HAP-1 (cell line): ENCODE results near the gene STRN4.

Source experiments
- DNase-seq, 2 experiments: peaks; one replicate each; pipeline ENCODE4 v3.0.0-alpha.2; 2016 to 2020; ENCODE audit warnings: low spot score in 2 of 2
- H3K27me3 ChIP-seq: fragments of 250-450 bp; sonication (Bioruptor Pico); 2 replicates; pipeline ENCODE4 v1.5.1; 2020; ENCODE audit warnings: low read depth, mild to moderate bottlenecking, moderate library complexity
- H3K36me3 ChIP-seq: fragments of 250-450 bp; sonication (Bioruptor Pico); replicated peaks from 2 replicates; pipeline ENCODE4 v1.5.1; 2020; ENCODE audit warnings: mild to moderate bottlenecking
- H3K4me1 ChIP-seq: fragments of 250-450 bp; sonication (Bioruptor Pico); 2 replicates; pipeline ENCODE4 v1.5.1; 2020; ENCODE audit warnings: mild to moderate bottlenecking
- H3K4me3 ChIP-seq: fragments of 250-450 bp; sonication (Bioruptor Pico); 2 replicates; pipeline ENCODE4 v1.5.1; 2020; ENCODE audit warnings: mild to moderate bottlenecking, moderate library complexity
- H3K9me3 ChIP-seq: fragments of 250-450 bp; sonication (Bioruptor Pico); 2 replicates; pipeline ENCODE4 v1.5.1; 2020; ENCODE audit warnings: mild to moderate bottlenecking, moderate library complexity
- in situ Hi-C: fragments of 300-500 bp; cut with MboI; formaldehyde crosslinking; loops from 3 replicates; pipeline ENCODE4 v1.14.3; 2020; ENCODE audit warnings: low sequenced_read_pairs, inconsistent platforms, mixed read lengths

Gene STRN4

DNA sequence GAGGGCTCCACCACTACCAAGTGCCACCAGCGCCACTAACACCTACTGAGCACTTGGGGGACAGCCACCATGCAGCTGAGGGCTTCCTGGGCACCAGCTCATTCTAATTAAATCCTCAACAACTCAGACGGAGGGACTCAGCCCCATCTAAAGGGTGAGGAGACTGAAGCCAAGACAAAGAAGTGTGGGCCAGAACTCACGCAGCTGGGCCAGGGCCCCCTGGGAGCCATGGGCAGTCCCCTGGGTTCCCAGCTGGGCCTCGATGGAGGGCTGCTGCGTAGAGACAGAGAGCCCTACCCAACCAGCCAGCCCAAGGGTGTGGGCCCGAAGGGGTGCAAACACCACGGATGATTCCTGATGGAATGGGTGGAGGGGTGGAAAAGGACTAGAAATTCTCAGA, 16.6 kb downstream of the STRN4 start:
- in situ Hi-C loops: no loop called here
- Histone ChIP-seq H3K9me3 (no peaks in the 10 kb centered on the region), H3K4me3 (no peak overlapping the region), H3K36me3 (peaks cover 94% of the 10 kb centered on the region), H3K4me1 (no peaks in the 10 kb centered on the region), H3K27me3 (no peaks in the 10 kb centered on the region)
- DNase-seq: no peak

GRCh38 chr19:46728693-46729339, 17.4 kb downstream of the STRN4 start:
- Histone ChIP-seq H3K27me3 (no peaks in the 10 kb centered on the region), H3K4me1 (no peaks in the 10 kb centered on the region), H3K36me3 (peaks cover 93% of the 10 kb centered on the region), H3K4me3 (no peak overlapping the region), H3K9me3 (no peaks in the 10 kb centered on the region)
- in situ Hi-C loops: no loop called here
- peak; percentile 32 to 82 for DNase-seq

DNA sequence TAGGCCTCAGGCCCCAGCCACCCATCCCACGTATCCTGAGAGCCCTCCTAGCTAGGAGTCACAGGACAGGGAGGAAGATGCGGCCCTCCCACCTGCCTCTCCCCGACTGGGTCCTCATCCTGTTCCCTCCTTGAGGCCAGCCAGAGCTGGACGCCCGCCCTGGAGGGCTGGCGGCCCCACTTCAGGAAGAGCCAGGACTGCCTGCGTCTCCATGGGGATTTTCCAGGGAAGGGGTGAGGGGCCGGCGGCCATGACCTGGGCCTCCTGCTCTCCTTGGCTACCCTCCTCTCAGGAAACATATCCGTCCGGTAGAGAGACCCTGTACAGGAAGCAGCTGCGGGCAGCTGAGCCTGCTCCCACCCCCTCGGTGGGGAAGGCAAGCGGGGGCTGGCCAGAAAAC, 18.0 kb downstream of the STRN4 start:
- Histone ChIP-seq H3K27me3 (no peaks in the 10 kb centered on the region), H3K36me3 (peaks cover 93% of the 10 kb centered on the region), H3K4me1 (no peaks in the 10 kb centered on the region), H3K4me3 (no peak overlapping the region), H3K9me3 (no peaks in the 10 kb centered on the region)
- in situ Hi-C loops: no loop called here
- DNase-seq: no peak

DNA sequence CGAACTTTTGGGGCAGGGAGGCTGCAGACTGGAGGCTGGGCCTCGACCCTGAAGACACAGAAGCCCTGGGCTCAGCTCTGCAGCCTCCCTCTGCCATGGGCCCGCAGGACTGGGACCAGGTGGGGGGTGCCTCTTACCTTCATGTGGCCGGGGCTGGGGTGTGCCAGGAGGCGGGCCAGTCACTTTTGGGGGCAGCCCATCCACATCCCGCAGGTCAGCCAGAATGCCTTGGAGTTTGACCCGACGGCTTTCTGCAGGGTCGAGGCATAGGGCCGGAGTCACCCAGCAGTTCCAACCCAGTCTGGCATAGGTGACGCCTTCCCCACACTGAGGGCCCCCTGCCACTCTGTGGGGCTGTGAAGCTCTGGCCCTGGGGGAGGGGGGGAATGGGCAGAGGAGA, 18.5 kb downstream of the STRN4 start:
- DNase-seq: no peak
- in situ Hi-C loops: no loop called here
- H3K4me1 ChIP-seq: no peaks in the 10 kb centered on the region
- H3K36me3 ChIP-seq: peaks cover 91% of the 10 kb centered on the region
- no peaks in the 10 kb centered on the region for H3K27me3 ChIP-seq
- H3K9me3 ChIP-seq: no peaks in the 10 kb centered on the region
- no peak overlapping the region for H3K4me3 ChIP-seq

- H3K9me3 ChIP-seq: no peaks in the 10 kb centered on the region
- H3K27me3 ChIP-seq: no peaks in the 10 kb centered on the region
- DNase-seq: no peak
- no peaks in the 10 kb centered on the region for H3K4me1 ChIP-seq
- no peak overlapping the region for H3K4me3 ChIP-seq
- peaks cover 91% of the 10 kb centered on the region for H3K36me3 ChIP-seq
- in situ Hi-C loops: no loop called here
Observed at GRCh38 chr19:46726971-46727501, 19.2 kb downstream of the STRN4 start.

DNA sequence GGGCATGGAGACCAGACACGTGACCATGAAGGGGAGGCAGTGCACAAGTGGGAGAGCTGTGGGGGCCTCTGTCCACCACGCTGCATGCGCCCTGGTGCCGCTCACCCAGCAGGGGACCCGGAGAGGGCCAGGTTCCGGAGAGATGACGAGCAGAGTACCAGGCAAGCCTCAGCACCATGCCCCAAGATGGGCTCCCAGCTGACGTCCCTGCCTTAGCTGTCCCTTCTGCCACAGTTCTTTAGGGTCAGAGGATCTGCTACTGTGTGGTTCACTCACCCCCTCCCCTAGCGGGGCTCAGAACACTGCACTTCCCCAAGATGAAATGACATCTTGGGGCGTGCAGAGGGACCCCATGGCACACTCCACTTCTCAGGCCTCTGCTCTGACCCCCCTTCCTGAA, 19.7 kb downstream of the STRN4 start:
- H3K9me3 ChIP-seq: no peaks in the 10 kb centered on the region

GRCh38 chr19:46725859-46726393, 20.3 kb downstream of the STRN4 start:
- H3K4me1 ChIP-seq: no peaks in the 10 kb centered on the region
- peaks cover 92% of the 10 kb centered on the region for H3K36me3 ChIP-seq
- H3K9me3 ChIP-seq: no peaks in the 10 kb centered on the region
- no peak for DNase-seq
- no peaks in the 10 kb centered on the region for H3K27me3 ChIP-seq
- in situ Hi-C loops: no loop called here
- no peak overlapping the region for H3K4me3 ChIP-seq

More for the DNA sequence above, 19.7 kb downstream of the STRN4 start:
- Histone ChIP-seq H3K4me1 (no peaks in the 10 kb centered on the region), H3K36me3 (peaks cover 92% of the 10 kb centered on the region), H3K4me3 (no peak overlapping the region), H3K27me3 (no peaks in the 10 kb centered on the region)
- DNase-seq: no peak
- in situ Hi-C loops: no loop called here

DNA sequence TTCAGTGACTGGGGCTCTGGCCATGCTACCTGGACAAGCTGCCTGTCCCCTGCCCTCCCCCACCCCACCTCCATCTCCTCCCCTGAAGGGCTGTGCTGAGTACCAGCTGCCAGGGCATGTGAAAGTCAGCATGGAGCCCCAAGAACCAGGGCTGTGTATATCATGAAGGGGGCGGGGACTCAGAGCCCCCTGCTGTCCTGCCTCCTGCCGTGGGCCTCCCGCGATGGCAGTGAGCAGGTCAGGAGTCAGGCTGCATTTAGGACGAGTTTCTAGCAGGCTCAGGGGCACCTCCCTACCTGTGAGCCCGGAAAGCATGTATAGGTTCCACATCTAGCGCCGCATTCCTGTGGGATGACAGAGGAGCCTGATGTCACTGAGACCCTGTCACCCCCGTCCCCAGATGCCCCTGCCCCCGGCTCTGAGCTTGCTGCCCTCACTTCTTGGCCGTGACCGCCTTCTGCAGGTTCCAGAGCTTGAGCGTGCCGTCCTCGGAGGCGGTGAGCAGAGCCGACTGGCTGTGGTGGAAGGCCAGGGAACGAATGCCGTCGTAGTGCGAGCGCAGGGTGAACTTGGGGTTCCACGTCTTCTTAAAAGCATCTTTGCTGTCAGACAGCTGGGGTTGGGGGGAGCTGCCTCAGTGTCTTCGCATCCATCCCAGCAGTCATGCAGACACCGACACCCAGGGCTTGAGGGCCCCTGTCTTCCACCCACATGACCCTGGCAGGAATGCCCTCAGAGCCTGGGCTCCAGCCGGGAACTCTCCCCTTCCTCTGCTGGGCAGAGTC, 21.0 kb downstream of the STRN4 start:
- in situ Hi-C loops: no loop called here

GRCh38 chr19:46724468-46724867, 21.8 kb downstream of the STRN4 start:
- in situ Hi-C loops: no loop called here
- Histone ChIP-seq H3K36me3 (peaks cover 86% of the 10 kb centered on the region), H3K27me3 (no peaks in the 10 kb centered on the region), H3K9me3 (no peaks in the 10 kb centered on the region), H3K4me3 (no peak overlapping the region), H3K4me1 (no peaks in the 10 kb centered on the region)
- no peak for DNase-seq

More for the DNA sequence above, 21.0 kb downstream of the STRN4 start:
- H3K9me3 ChIP-seq: no peaks in the 10 kb centered on the region
- no peaks in the 10 kb centered on the region for H3K4me1 ChIP-seq
- no peak for DNase-seq
- no peaks in the 10 kb centered on the region for H3K27me3 ChIP-seq
- no peak overlapping the region for H3K4me3 ChIP-seq
- H3K36me3 ChIP-seq: peaks cover 90% of the 10 kb centered on the region

- H3K36me3 ChIP-seq: peaks cover 83% of the 10 kb centered on the region
- DNase-seq: no peak
- H3K9me3 ChIP-seq: no peaks in the 10 kb centered on the region
- in situ Hi-C loops: no loop called here
- H3K4me1 ChIP-seq: no peaks in the 10 kb centered on the region
- no peaks in the 10 kb centered on the region for H3K27me3 ChIP-seq
- no peak overlapping the region for H3K4me3 ChIP-seq
Observed at GRCh38 chr19:46723471-46723870, 22.8 kb downstream of the STRN4 start.

GRCh38 chr19:46723023-46723461, 23.2 kb downstream of the STRN4 start:
- no peak for DNase-seq
- Histone ChIP-seq H3K4me3 (no peak overlapping the region), H3K36me3 (peaks cover 79% of the 10 kb centered on the region), H3K9me3 (no peaks in the 10 kb centered on the region), H3K27me3 (no peaks in the 10 kb centered on the region), H3K4me1 (no peaks in the 10 kb centered on the region)
- in situ Hi-C loops: no loop called here

GRCh38 chr19:46722421-46723022, 23.7 kb downstream of the STRN4 start:
- Histone ChIP-seq H3K36me3 (peaks cover 74% of the 10 kb centered on the region), H3K9me3 (no peaks in the 10 kb centered on the region), H3K4me3 (no peak overlapping the region), H3K4me1 (no peaks in the 10 kb centered on the region; the same call in 1 of the 2 replicates), H3K27me3 (no peaks in the 10 kb centered on the region)
- in situ Hi-C loops: no loop called here
- no peak for DNase-seq

GRCh38 chr19:46722004-46722380, 24.3 kb downstream of the STRN4 start:
- no peak overlapping the region for H3K4me3 ChIP-seq
- in situ Hi-C loops: no loop called here
- H3K4me1 ChIP-seq: no peaks in the 10 kb centered on the region; the same call in 1 of the 2 replicates
- H3K9me3 ChIP-seq: no peaks in the 10 kb centered on the region
- DNase-seq: no peak
- H3K36me3 ChIP-seq: peaks cover 69% of the 10 kb centered on the region
- no peaks in the 10 kb centered on the region for H3K27me3 ChIP-seq
